Astrocyte (in vitro differentiated cells and primary cell): ENCODE results near the gene ANO3. TPM values are rescaled to one million over a fixed set of nuclear protein-coding genes. Genes with fewer than 3 reads are reported as not detected.

ENCODE experiments used
- DNase-seq: peaks from one replicate; pipeline ENCODE4 v3.0.0-alpha.2; 2010; ENCODE audit warnings: low read depth
- FAIRE-seq: peaks from 2 replicates; lab custom pipeline; 2011; peaks lifted over from hg19 to GRCh38; lab: Jason Lieb, UNC
- H2AFZ ChIP-seq: 2 replicates; pipeline ENCODE4 v1.6.0; 2012; ENCODE audit warnings: low read depth, low read length, inconsistent platforms
- H3K27ac ChIP-seq: 2 replicates; pipeline ENCODE4 v1.5.1; 2011; ENCODE audit warnings: low read depth, low read length, inconsistent platforms
- H3K27me3 ChIP-seq: 2 replicates; pipeline ENCODE4 v1.6.0; 2011; ENCODE audit warnings: low read length, inconsistent platforms; ENCODE audit not compliant: insufficient read depth
- H3K36me3 ChIP-seq: 2 replicates; pipeline ENCODE4 v1.5.1; 2011; ENCODE audit warnings: low read length, inconsistent platforms; ENCODE audit not compliant: insufficient read depth
- H3K4me1 ChIP-seq: 2 replicates; pipeline ENCODE4 v1.5.1; 2011; ENCODE audit warnings: low read length, inconsistent platforms; ENCODE audit not compliant: insufficient read depth
- H3K4me2 ChIP-seq: 2 replicates; pipeline ENCODE4 v1.6.0; 2012; ENCODE audit warnings: low read length, inconsistent platforms
- H3K4me3 ChIP-seq: 2 replicates; pipeline ENCODE4 v1.5.1; 2011; ENCODE audit warnings: low read depth, mild to moderate bottlenecking, low read length, inconsistent platforms; ENCODE audit not compliant: insufficient read depth
- H3K79me2 ChIP-seq: 2 replicates; pipeline ENCODE4 v1.6.0; 2012; ENCODE audit warnings: mild to moderate bottlenecking, low read length, inconsistent platforms; ENCODE audit not compliant: insufficient read depth
- H3K9ac ChIP-seq: 2 replicates; pipeline ENCODE4 v1.6.0; 2012; ENCODE audit warnings: mild to moderate bottlenecking, low read length, inconsistent platforms
- H3K9me3 ChIP-seq: 2 replicates; pipeline ENCODE4 v1.5.1; 2012; ENCODE audit warnings: low read depth, mild to moderate bottlenecking, low read length, inconsistent platforms; ENCODE audit not compliant: insufficient read depth
- H4K20me1 ChIP-seq: 2 replicates; pipeline ENCODE4 v1.6.0; 2012; ENCODE audit warnings: low read length, inconsistent platforms; ENCODE audit not compliant: insufficient read depth
- H3K27ac Mint-ChIP-seq: one replicate; pipeline ENCODE4 v1.8.0; 2021; ENCODE audit warnings: mild to moderate bottlenecking, mixed read lengths; ENCODE audit not compliant: unreplicated experiment
- H3K27me3 Mint-ChIP-seq: one replicate; pipeline ENCODE4 v1.8.0; 2021; ENCODE audit warnings: low read depth, mixed read lengths; ENCODE audit not compliant: unreplicated experiment
- H3K36me3 Mint-ChIP-seq: one replicate; pipeline ENCODE4 v1.8.0; 2021; ENCODE audit warnings: low read depth, mixed read lengths; ENCODE audit not compliant: unreplicated experiment
- H3K4me1 Mint-ChIP-seq: one replicate; pipeline ENCODE4 v1.8.0; 2021; ENCODE audit warnings: low read depth, mixed read lengths; ENCODE audit not compliant: unreplicated experiment
- H3K4me3 Mint-ChIP-seq: one replicate; pipeline ENCODE4 v1.8.0; 2021; ENCODE audit warnings: mild to moderate bottlenecking, moderate library complexity, mixed read lengths; ENCODE audit not compliant: unreplicated experiment
- H3K9me3 Mint-ChIP-seq: one replicate; pipeline ENCODE4 v1.8.0; 2021; ENCODE audit warnings: mild to moderate bottlenecking, mixed read lengths; ENCODE audit not compliant: unreplicated experiment
- CTCF ChIP-seq: IDR thresholded peaks from 2 replicates; pipeline ENCODE4 v1.5.1; 2011; ENCODE audit warnings: low read depth, mild to moderate bottlenecking, inconsistent platforms, low read length, moderate library complexity; ENCODE audit not compliant: insufficient read depth
- EZH2 ChIP-seq: IDR thresholded peaks from 2 replicates; pipeline ENCODE4 v1.6.1; 2012; ENCODE audit warnings: mild to moderate bottlenecking, low read length, inconsistent platforms; ENCODE audit not compliant: insufficient read depth
- total RNA-seq: library from RNA; stranded (reverse); gene quantifications from 2 replicates; pipeline ENCODE4 v1.2.1, GENCODE V29; 2021

ANO3 gene
- total RNA-seq, 1 donor from 2014 or later = 0.11 TPM

GRCh38 chr11:26607725-26608506, 276.0 kb downstream of the ANO3 start:
- H3K27me3 ChIP-seq = no peaks in the 10 kb centered on the region
- Mint-ChIP-seq H3K36me3 (no peaks in the 10 kb centered on the region), H3K4me3 (no peak overlapping the region), H3K4me1 (no peaks in the 10 kb centered on the region), H3K9me3 (peaks cover 15% of the 10 kb centered on the region), H3K27me3 (no peaks in the 10 kb centered on the region), H3K27ac (no peak overlapping the region)
- no peaks in the 10 kb centered on the region for H4K20me1 ChIP-seq
- no peak overlapping the region for H3K9ac ChIP-seq
- H2AFZ ChIP-seq = no peak overlapping the region
- H3K4me3 ChIP-seq = no peak overlapping the region
- H3K36me3 ChIP-seq = no peaks in the 10 kb centered on the region
- no peaks in the 10 kb centered on the region for H3K9me3 ChIP-seq
- H3K79me2 ChIP-seq = no peaks in the 10 kb centered on the region
- no peak for TF ChIP-seq EZH2
- TF ChIP-seq CTCF = no peak
- DNase-seq (no peak), FAIRE-seq (no peak)
- H3K4me1 ChIP-seq = no peaks in the 10 kb centered on the region
- H3K4me2 ChIP-seq = no peak overlapping the region
- no peak overlapping the region for H3K27ac ChIP-seq

- H3K79me2 ChIP-seq = no peaks in the 10 kb centered on the region
- no peak overlapping the region for H3K9ac ChIP-seq
- Mint-ChIP-seq H3K27me3 (no peaks in the 10 kb centered on the region), H3K9me3 (peaks cover 17% of the 10 kb centered on the region), H3K27ac (no peak overlapping the region), H3K4me3 (no peak overlapping the region), H3K36me3 (no peaks in the 10 kb centered on the region), H3K4me1 (no peaks in the 10 kb centered on the region)
- H4K20me1 ChIP-seq = no peaks in the 10 kb centered on the region
- H3K4me2 ChIP-seq = no peak overlapping the region
- no peak overlapping the region for H3K27ac ChIP-seq
- no peaks in the 10 kb centered on the region for H3K9me3 ChIP-seq
- H3K36me3 ChIP-seq = no peaks in the 10 kb centered on the region
- TF ChIP-seq CTCF = no peak
- TF ChIP-seq EZH2 = no peak
- FAIRE-seq (no peak), DNase-seq (no peak)
- no peak overlapping the region for H3K4me3 ChIP-seq
- no peaks in the 10 kb centered on the region for H3K4me1 ChIP-seq
- H2AFZ ChIP-seq = no peak overlapping the region
- H3K27me3 ChIP-seq = no peaks in the 10 kb centered on the region
Measured at GRCh38 chr11:26608507-26609146, 276.7 kb downstream of the ANO3 start.

GRCh38 chr11:26613759-26614158, 281.8 kb downstream of the ANO3 start:
- H3K36me3 Mint-ChIP-seq = no peaks in the 10 kb centered on the region
- peaks cover 4% of the 10 kb centered on the region for H3K4me1 Mint-ChIP-seq
- no peak for DNase-seq
- Histone ChIP-seq H3K79me2 (no peaks in the 10 kb centered on the region), H4K20me1 (no peaks in the 10 kb centered on the region), H3K27me3 (no peaks in the 10 kb centered on the region), H3K4me2 (no peak overlapping the region), H3K4me3 (no peak overlapping the region), H2AFZ (no peak overlapping the region), H3K36me3 (no peaks in the 10 kb centered on the region), H3K9ac (no peak overlapping the region), H3K4me1 (no peaks in the 10 kb centered on the region), H3K9me3 (no peaks in the 10 kb centered on the region), H3K27ac (no peak overlapping the region)
- TF ChIP-seq EZH2 = no peak
- no peak for TF ChIP-seq CTCF
- no peak overlapping the region for H3K27ac Mint-ChIP-seq
- no peaks in the 10 kb centered on the region for H3K27me3 Mint-ChIP-seq
- no peak overlapping the region for H3K4me3 Mint-ChIP-seq
- H3K9me3 Mint-ChIP-seq = peaks cover 3% of the 10 kb centered on the region
- FAIRE-seq = no peak
